Activated T-cell treated with anti-CD3 and anti-CD28 coated beads for 1 hour (primary cell): Measurements from ENCODE around the gene OR6B2.

Experiments used
- DNase-seq: peaks from one replicate; pipeline ENCODE4 v3.0.0-alpha.2; 2020; ENCODE audit warnings: low read depth

OR6B2 gene

GRCh38 chr2:240041363-240041762, 11.1 kb upstream of the OR6B2 start:
- DNase-seq: no peak

- no peak for DNase-seq
Observed at GRCh38 chr2:240037358-240037757, 7.1 kb upstream of the OR6B2 start.

- DNase-seq: no peak
Observed at GRCh38 chr2:240033330-240033678, 3.1 kb upstream of the OR6B2 start.

- no peak for DNase-seq
Observed at GRCh38 chr2:240032406-240033329, 2.4 kb upstream of the OR6B2 start.

GRCh38 chr2:240024766-240025165, 5.5 kb downstream of the OR6B2 start:
- DNase-seq: no peak

GRCh38 chr2:240023792-240024191, 6.4 kb downstream of the OR6B2 start:
- no peak for DNase-seq

GRCh38 chr2:240021488-240022104, 8.6 kb downstream of the OR6B2 start:
- DNase-seq: peak; percentile 55

GRCh38 chr2:240018071-240018750, 12.0 kb downstream of the OR6B2 start:
- DNase-seq: no peak

- DNase-seq: no peak
Observed at GRCh38 chr2:240014327-240014726, 15.9 kb downstream of the OR6B2 start.

- no peak for DNase-seq
Observed at GRCh38 chr2:240013343-240013742, 16.9 kb downstream of the OR6B2 start.

GRCh38 chr2:240002983-240003382, 27.2 kb downstream of the OR6B2 start:
- no peak for DNase-seq

- no peak for DNase-seq
Observed at GRCh38 chr2:240000671-240001070, 29.6 kb downstream of the OR6B2 start.

GRCh38 chr2:239997686-239998409, 32.4 kb downstream of the OR6B2 start:
- DNase-seq: no peak

GRCh38 chr2:239994086-239994485, 36.1 kb downstream of the OR6B2 start:
- DNase-seq: no peak

GRCh38 chr2:239993291-239993690, 36.9 kb downstream of the OR6B2 start:
- no peak for DNase-seq

- DNase-seq: no peak
Observed at GRCh38 chr2:239991689-239992314, 38.4 kb downstream of the OR6B2 start.

- DNase-seq: no peak
Observed at GRCh38 chr2:239990966-239991365, 39.3 kb downstream of the OR6B2 start.

GRCh38 chr2:239985356-239985755, 44.9 kb downstream of the OR6B2 start:
- DNase-seq: no peak

- DNase-seq: no peak
Observed at GRCh38 chr2:239984421-239985194, 45.6 kb downstream of the OR6B2 start.

GRCh38 chr2:239983004-239983778, 47.0 kb downstream of the OR6B2 start:
- no peak for DNase-seq
